Endothelial cell of umbilical vein (primary cell): ENCODE data around the gene LRRN4. TPM values are rescaled to one million over a fixed set of nuclear protein-coding genes. Genes with fewer than 3 reads are reported as not detected.

Experiments used
- BruUV-seq: library from RNA; stranded (reverse); fragments of 400-500 nt; replicated peaks from 2 replicates; lab custom pipeline; 2021; lab: Mats Ljungman, UMichigan
- CTCF ChIA-PET: fragments of 300-600, 350-600 bp; sonication (Branson Sonifier 250); formaldehyde crosslinking; loops from one replicate; lab custom pipeline; 2021; ENCODE audit warnings: antibody characterized with exemption, inconsistent platforms; lab: Charles Lee
- POLR2A ChIA-PET: fragments of 300-600, 350-600 bp; sonication (Branson Sonifier 250); formaldehyde crosslinking; loops from one replicate; lab custom pipeline; 2021; ENCODE audit warnings: antibody characterized with exemption, inconsistent platforms; lab: Charles Lee
- DNase-seq: peaks from one replicate; pipeline ENCODE4 v3.0.0-alpha.2; 2011; ENCODE audit warnings: low read depth, low spot score
- FAIRE-seq: peaks from 2 replicates; lab custom pipeline; 2011; peaks lifted over from hg19 to GRCh38; lab: Jason Lieb, UNC
- H2AFZ ChIP-seq: 2 replicates; pipeline ENCODE4 v1.6.0; 2012; ENCODE audit warnings: low read depth, low read length, control low read depth, inconsistent platforms
- H3K27ac ChIP-seq: 2 replicates; pipeline ENCODE4 v1.5.1; 2011; ENCODE audit warnings: low read depth, mild to moderate bottlenecking, control low read depth, low read length, moderate library complexity; ENCODE audit not compliant: insufficient read depth
- H3K27me3 ChIP-seq, 2 experiments: 2 replicates each; pipeline versions ENCODE4 v1.6.0 to v1.6.1; 2011; ENCODE audit warnings: low read length in 2 of 2, mixed read lengths in 1 of 2; ENCODE audit not compliant: control insufficient read depth in 2 of 2, insufficient read depth in 2 of 2
- H3K36me3 ChIP-seq, 2 experiments: 2 replicates in 1 of 2; 3 replicates in 1 of 2; pipeline ENCODE4 v1.5.1; 2011; ENCODE audit warnings: low read length in 2 of 2, mild to moderate bottlenecking in 1 of 2, moderate library complexity in 1 of 2; ENCODE audit not compliant: control insufficient read depth in 2 of 2, insufficient read depth in 2 of 2; ENCODE audit errors: extremely low read depth in 1 of 2
- H3K4me1 ChIP-seq: 3 replicates; pipeline ENCODE4 v1.5.1; 2011; ENCODE audit warnings: mild to moderate bottlenecking, low read length; ENCODE audit not compliant: control insufficient read depth, insufficient read depth; ENCODE audit errors: extremely low read depth
- H3K4me2 ChIP-seq: 2 replicates; pipeline ENCODE4 v1.6.1; 2011; ENCODE audit warnings: low read length, control low read depth, mixed read lengths; ENCODE audit not compliant: insufficient read depth
- H3K4me3 ChIP-seq, 3 experiments: fragments of 200-600 bp in 1 of 3; sonication (generic), shearing (Covaris generic) in 1 of 3; replicated peaks in 1 of 3; 2 replicates each; pipeline ENCODE4 v1.5.1; 2011 to 2016; ENCODE audit warnings: control low read depth in 3 of 3, low read length in 3 of 3, mild to moderate bottlenecking in 2 of 3, inconsistent platforms in 1 of 3, low read depth in 1 of 3, moderate library complexity in 1 of 3; ENCODE audit not compliant: insufficient read depth in 1 of 3
- H3K79me2 ChIP-seq: 2 replicates; pipeline ENCODE4 v1.6.0; 2012; ENCODE audit warnings: low read length, inconsistent platforms; ENCODE audit not compliant: control insufficient read depth, insufficient read depth
- H3K9ac ChIP-seq: replicated peaks from 2 replicates; pipeline ENCODE3; 2011; ENCODE audit warnings: low read length, control low read depth; ENCODE audit not compliant: insufficient read depth; ENCODE audit errors: extremely low read depth
- H3K9me1 ChIP-seq: replicated peaks from 3 replicates; pipeline ENCODE4 v1.6.0; 2011; ENCODE audit warnings: mild to moderate bottlenecking, low read length; ENCODE audit not compliant: control insufficient read depth, insufficient read depth; ENCODE audit errors: extremely low read depth
- H3K9me3 ChIP-seq: replicated peaks from 2 replicates; pipeline ENCODE4 v1.5.1; 2012; ENCODE audit warnings: low read length, inconsistent platforms; ENCODE audit not compliant: control insufficient read depth, insufficient read depth
- H4K20me1 ChIP-seq: replicated peaks from 2 replicates; pipeline ENCODE3; 2011; ENCODE audit warnings: mild to moderate bottlenecking, low read length; ENCODE audit not compliant: control insufficient read depth, insufficient read depth; ENCODE audit errors: extremely low read depth
- EZH2 ChIP-seq: IDR thresholded peaks from 2 replicates; pipeline ENCODE4 v1.6.1; 2012; ENCODE audit warnings: borderline replicate concordance, low read depth, mild to moderate bottlenecking, moderate library complexity, low read length, inconsistent platforms; ENCODE audit not compliant: severe bottlenecking
- FOS ChIP-seq: IDR thresholded peaks from 2 replicates; pipeline ENCODE4 v1.6.1; 2011; ENCODE audit warnings: mild to moderate bottlenecking, low read length, moderate library complexity, borderline replicate concordance; ENCODE audit not compliant: insufficient read depth
- GATA2 ChIP-seq: IDR thresholded peaks from 2 replicates; pipeline ENCODE4 v1.7.0; 2011; ENCODE audit warnings: low read depth, mild to moderate bottlenecking, moderate library complexity, mixed read lengths, low read length; ENCODE audit not compliant: insufficient read length, insufficient read depth
- JUN ChIP-seq: IDR thresholded peaks from 2 replicates; pipeline ENCODE4 v1.6.1; 2011; ENCODE audit warnings: borderline replicate concordance, low read depth; ENCODE audit not compliant: insufficient read length, insufficient read depth
- MYC ChIP-seq: IDR thresholded peaks from one replicate; pipeline ENCODE4 v1.6.1; 2011; ENCODE audit warnings: mild to moderate bottlenecking, low read depth, low read length
- POLR2A ChIP-seq: IDR thresholded peaks from 2 replicates; pipeline ENCODE4 v1.6.1; 2012; ENCODE audit warnings: low read depth, mild to moderate bottlenecking, control low read depth, low read length
- POLR2AphosphoS5 ChIP-seq: IDR thresholded peaks from 2 replicates; pipeline ENCODE4 v1.6.1; 2012; ENCODE audit warnings: low read depth, mild to moderate bottlenecking, control low read depth, low read length, moderate library complexity; ENCODE audit not compliant: insufficient read depth
- dilution Hi-C: fragments of 300-500 bp; cut with MboI; formaldehyde crosslinking; loops from one replicate; pipeline ENCODE4 v1.15.0; 2019; ENCODE audit warnings: low sequenced_read_pairs; ENCODE audit not compliant: extremely low pct_ligation_motif_present
- intact Hi-C: fragments of 100-400 bp; cut with micrococcal nuclease; formaldehyde crosslinking; loops from one replicate; pipeline ENCODE4 v1.10.0; 2022
- polyA plus RNA-seq, 4 experiments: library from polyadenylated mRNA; depleted of rRNA in 3 of 4; stranded (reverse) in 3 of 4; unstranded in 1 of 4; fragments of >200 nt; gene quantifications; 2 replicates each; pipeline versions ENCODE4 v1.2.1 to v1.2.3, GENCODE V29; 2011 to 2012; ENCODE audit warnings: missing spikeins in 1 of 4
- total RNA-seq: library from RNA; stranded (reverse); gene quantifications from 2 replicates; pipeline ENCODE4 v1.2.3, GENCODE V29; 2021
- TF ChIP-seq, protein P1 (sequence below), 2 donors: IDR thresholded peaks; 1 replicate in 1 of 2; 2 replicates in 1 of 2; pipeline ENCODE4 v1.5.1; 2011; ENCODE audit warnings: low read length in 2 of 2, mild to moderate bottlenecking in 2 of 2, moderate library complexity in 2 of 2, control low read depth in 1 of 2, inconsistent platforms in 1 of 2, low read depth in 1 of 2; ENCODE audit not compliant: insufficient read depth in 1 of 2; ENCODE audit errors: extremely low read depth in 1 of 2
- TF ChIP-seq, protein P2 (sequence below): IDR thresholded peaks from 2 replicates; pipeline ENCODE4 v1.6.1; 2011; ENCODE audit not compliant: insufficient read depth, insufficient read length

LRRN4 gene
- total and polyA plus RNA-seq, 2 donors (not counting 3 experiments of a cell fraction or from before 2014, with no cell fraction given) = not detected

DNA sequence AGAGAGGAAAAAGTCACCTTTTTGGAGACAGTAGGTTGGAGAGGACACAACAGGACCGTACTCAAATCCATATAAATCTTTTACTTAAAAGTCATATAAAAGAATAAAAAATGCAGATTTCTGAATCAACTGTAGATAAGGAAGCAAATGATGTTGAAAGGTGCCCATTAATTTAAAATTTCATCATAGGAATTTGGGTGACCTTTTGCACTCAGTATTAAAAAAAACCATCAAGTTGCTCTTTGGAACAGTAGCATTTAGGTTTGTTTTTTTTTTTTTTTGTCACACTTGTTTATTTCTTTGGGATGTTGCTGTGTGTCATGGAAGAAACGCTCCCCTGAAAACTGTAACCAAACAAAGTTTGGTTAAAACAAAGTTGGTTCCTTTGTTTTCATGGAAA, 20.9 kb upstream of the LRRN4 start:
- H3K9me1 ChIP-seq = no peaks in the 10 kb centered on the region
- H3K9me3 ChIP-seq = no peaks in the 10 kb centered on the region
- H3K79me2 ChIP-seq = no peaks in the 10 kb centered on the region
- no peaks in the 10 kb centered on the region for H3K4me1 ChIP-seq
- H3K27ac ChIP-seq = no peak overlapping the region
- H3K4me3 ChIP-seq = no peak overlapping the region
- intact Hi-C loops = loop anchor here (5.0 kb wide), 1 partner anchor 287 kb away; no protein-coding TSS in a partner anchor
- DNase-seq (no peak), FAIRE-seq (no peak)
- no peaks in the 10 kb centered on the region for H3K36me3 ChIP-seq
- ChIA-PET CTCF (interaction anchor here (1.0 to 9.1 kb wide), 8 partner anchors 9 to 545 kb away, joined by 3 to 191 read pairs (median 5); no protein-coding TSS in a partner anchor), POLR2A (no interaction called here)
- BruUV-seq = no TSS peak
- no peaks in the 10 kb centered on the region for H4K20me1 ChIP-seq
- H3K4me2 ChIP-seq = no peak overlapping the region
- no peak overlapping the region for H3K9ac ChIP-seq
- H3K27me3 ChIP-seq = no peaks in the 10 kb centered on the region
- no peak for TF ChIP-seq GATA2
- no peak for TF ChIP-seq MYC
- no peak for TF ChIP-seq POLR2AphosphoS5
- TF ChIP-seq, protein P1, sequence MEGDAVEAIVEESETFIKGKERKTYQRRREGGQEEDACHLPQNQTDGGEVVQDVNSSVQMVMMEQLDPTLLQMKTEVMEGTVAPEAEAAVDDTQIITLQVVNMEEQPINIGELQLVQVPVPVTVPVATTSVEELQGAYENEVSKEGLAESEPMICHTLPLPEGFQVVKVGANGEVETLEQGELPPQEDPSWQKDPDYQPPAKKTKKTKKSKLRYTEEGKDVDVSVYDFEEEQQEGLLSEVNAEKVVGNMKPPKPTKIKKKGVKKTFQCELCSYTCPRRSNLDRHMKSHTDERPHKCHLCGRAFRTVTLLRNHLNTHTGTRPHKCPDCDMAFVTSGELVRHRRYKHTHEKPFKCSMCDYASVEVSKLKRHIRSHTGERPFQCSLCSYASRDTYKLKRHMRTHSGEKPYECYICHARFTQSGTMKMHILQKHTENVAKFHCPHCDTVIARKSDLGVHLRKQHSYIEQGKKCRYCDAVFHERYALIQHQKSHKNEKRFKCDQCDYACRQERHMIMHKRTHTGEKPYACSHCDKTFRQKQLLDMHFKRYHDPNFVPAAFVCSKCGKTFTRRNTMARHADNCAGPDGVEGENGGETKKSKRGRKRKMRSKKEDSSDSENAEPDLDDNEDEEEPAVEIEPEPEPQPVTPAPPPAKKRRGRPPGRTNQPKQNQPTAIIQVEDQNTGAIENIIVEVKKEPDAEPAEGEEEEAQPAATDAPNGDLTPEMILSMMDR (IDR thresholded peaks at IDR 0.05; ENCODE audit: extremely low read depth in 1 of 2, insufficient read depth in 1 of 2, low read depth in 1 of 2, low read length in 2 of 2) = no peak
- no peak for TF ChIP-seq POLR2A
- TF ChIP-seq JUN = no peak
- TF ChIP-seq, protein P2, sequence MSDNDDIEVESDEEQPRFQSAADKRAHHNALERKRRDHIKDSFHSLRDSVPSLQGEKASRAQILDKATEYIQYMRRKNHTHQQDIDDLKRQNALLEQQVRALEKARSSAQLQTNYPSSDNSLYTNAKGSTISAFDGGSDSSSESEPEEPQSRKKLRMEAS = no peak
- no peak for TF ChIP-seq FOS
- no peak for TF ChIP-seq EZH2
- no peak overlapping the region for H2AFZ ChIP-seq
- dilution Hi-C loops = no loop called here
